AG10803 (cell line): ENCODE measurements around the gene SPRYD3.

Source experiments
- DNase-seq: peaks from one replicate; pipeline ENCODE4 v3.0.0; 2010; ENCODE audit warnings: low read depth
- H3K4me3 ChIP-seq: 2 replicates; pipeline ENCODE4 v1.5.1; 2011; ENCODE audit warnings: mild to moderate bottlenecking, low read length, control low read depth
- TF ChIP-seq, protein P1 (sequence below): conservative IDR thresholded peaks from 2 replicates; pipeline ENCODE4 v1.5.1; 2011; ENCODE audit warnings: mild to moderate bottlenecking, low read length, control low read depth, inconsistent platforms

Gene SPRYD3

GRCh38 chr12:53060064-53060720 lies 19.0 kb downstream of the SPRYD3 start:
- no peak overlapping the region for H3K4me3 ChIP-seq
- TF ChIP-seq, protein P1, sequence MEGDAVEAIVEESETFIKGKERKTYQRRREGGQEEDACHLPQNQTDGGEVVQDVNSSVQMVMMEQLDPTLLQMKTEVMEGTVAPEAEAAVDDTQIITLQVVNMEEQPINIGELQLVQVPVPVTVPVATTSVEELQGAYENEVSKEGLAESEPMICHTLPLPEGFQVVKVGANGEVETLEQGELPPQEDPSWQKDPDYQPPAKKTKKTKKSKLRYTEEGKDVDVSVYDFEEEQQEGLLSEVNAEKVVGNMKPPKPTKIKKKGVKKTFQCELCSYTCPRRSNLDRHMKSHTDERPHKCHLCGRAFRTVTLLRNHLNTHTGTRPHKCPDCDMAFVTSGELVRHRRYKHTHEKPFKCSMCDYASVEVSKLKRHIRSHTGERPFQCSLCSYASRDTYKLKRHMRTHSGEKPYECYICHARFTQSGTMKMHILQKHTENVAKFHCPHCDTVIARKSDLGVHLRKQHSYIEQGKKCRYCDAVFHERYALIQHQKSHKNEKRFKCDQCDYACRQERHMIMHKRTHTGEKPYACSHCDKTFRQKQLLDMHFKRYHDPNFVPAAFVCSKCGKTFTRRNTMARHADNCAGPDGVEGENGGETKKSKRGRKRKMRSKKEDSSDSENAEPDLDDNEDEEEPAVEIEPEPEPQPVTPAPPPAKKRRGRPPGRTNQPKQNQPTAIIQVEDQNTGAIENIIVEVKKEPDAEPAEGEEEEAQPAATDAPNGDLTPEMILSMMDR, result no peak
- DNase-seq, result no peak

- no peak for DNase-seq
- H3K4me3 ChIP-seq, result no peak overlapping the region
- TF ChIP-seq, protein P1, result no peak
These were observed 19.6 kb downstream of the SPRYD3 start for GRCh38 chr12:53059434-53060063.

DNA sequence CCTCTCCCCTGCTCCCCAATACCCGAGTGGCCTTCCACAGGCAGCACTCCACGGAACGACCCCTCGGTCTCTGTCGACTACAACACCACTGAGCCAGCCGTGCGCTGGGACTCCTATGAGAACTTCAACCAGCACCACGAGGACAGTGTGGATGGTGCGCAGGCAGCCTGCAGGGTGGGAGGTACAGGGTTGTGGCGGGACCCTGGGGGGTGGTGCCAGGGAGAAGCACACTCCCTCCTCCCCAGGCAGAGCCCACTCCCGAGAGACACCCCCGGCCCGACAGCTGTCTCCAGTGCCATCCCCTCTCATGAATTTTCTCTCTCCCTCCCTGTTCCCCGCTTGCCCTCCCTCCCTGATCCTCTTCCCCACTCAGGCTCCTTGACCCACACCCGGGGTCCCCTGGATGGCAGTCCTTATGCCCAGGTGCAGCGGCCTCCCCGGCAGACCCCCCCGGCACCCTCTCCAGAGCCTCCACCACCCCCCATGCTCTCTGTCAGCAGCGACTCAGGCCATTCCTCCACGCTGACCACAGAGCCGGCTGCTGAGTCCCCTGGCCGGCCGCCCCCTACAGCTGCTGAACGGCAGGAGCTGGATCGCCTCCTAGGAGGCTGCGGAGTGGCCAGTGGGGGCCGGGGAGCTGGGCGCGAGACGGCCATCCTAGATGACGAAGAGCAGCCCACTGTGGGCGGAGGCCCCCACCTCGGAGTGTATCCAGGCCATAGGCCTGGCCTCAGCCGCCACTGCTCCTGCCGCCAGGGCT lies 20.3 kb downstream of the SPRYD3 start:
- H3K4me3 ChIP-seq, result no peak overlapping the region
- no peak for DNase-seq
- TF ChIP-seq, protein P1, result no peak

GRCh38 chr12:53057816-53058500 lies 21.2 kb downstream of the SPRYD3 start:
- no peak for DNase-seq
- TF ChIP-seq, protein P1, result no peak
- no peak overlapping the region for H3K4me3 ChIP-seq

DNA sequence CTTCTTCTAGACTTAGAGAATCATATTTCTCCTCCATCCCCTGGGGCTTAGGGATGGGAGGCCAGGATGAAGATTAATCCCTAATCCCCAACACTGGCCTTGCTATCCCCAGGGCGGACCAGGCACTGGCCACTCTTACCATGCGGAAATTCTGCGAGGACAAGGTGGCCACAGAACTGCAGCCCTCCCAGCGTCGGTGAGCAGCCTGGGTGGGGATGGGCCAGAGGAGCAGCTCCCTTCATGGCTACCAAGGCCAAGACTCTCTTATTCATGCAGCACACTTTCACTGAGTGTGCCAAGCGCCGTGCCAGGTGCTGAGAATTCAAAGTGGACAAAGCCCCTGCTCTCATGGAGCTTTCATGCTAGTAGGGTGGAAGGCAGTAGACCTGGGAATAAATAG lies 22.3 kb downstream of the SPRYD3 start:
- TF ChIP-seq, protein P1, result no peak
- H3K4me3 ChIP-seq, result no peak overlapping the region
- no peak for DNase-seq

DNA sequence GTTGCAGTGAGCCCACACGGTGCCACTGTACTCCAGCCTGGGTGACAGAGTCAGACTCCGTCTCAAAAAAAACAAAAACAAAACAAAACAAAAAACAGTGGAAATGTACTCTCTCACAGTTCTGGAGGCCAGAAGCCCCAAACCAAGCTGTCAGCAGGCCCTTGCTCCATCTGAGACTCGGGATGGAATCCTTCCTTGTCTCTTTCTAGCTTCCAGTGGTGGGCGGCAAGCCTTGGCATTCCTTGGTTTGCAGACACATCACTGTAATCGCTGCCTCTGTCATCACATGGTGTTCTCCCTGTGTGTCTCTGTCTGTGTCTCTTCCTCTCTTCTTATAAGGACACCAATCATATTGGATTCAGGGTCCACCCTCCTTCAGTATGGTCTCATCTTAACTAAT lies 22.9 kb downstream of the SPRYD3 start:
- no peak overlapping the region for H3K4me3 ChIP-seq
- TF ChIP-seq, protein P1, result no peak
- DNase-seq, result no peak
